ENCODE results near the gene NEGR1.

GRCh38 chr1:72324451-72324850 is 42.1 kb upstream of the NEGR1 start:
- TF ChIP-seq CTCF (IDR thresholded peaks at IDR 0.05; ENCODE audit: low read depth, low read length) (no peak), EZH2phosphoT487 (IDR thresholded peaks at IDR 0.05; ENCODE audit: low read depth) (no peak)
